ENCODE data around the gene LIMK2. TPM values are rescaled to one million over a fixed set of nuclear protein-coding genes. Genes with fewer than 3 reads are reported as not detected.
"Not testable (repeated sequence)": the region's sequence is repeated elsewhere in the genome, so short reads cannot be mapped to it uniquely, and the experiment has no call there.

Gene LIMK2
- total RNA-seq, 1 donor from 2014 or later: 61.2 TPM

DNA sequence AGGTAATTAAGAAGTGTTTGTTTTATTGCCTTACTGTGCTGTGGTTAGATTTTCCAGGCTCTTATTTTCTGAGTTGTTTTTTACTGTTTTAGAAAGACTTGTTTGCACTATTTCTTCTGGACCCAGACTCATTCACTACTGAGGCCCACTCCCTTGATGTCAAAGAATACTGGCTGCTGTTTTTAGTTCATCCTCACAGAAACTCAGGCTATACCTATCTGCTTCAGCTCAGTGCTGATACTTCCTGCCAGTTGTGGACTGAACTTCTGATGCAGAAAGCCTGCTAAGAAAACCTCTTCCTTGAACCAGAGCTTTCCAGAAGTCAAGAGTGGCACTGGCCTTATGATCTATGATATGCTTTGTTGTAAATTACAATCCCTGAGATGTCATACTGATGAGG lies 96.1 kb downstream of the LIMK2 start:
- no peaks in the 10 kb centered on the region for H3K36me3 ChIP-seq
- H3K9me3 ChIP-seq: no peaks in the 10 kb centered on the region
- DNase-seq (no peak), ATAC-seq (no peak)
- no peaks in the 10 kb centered on the region for H3K27me3 ChIP-seq (ENCODE audit: low read depth)
- no peak overlapping the region for H3K4me3 ChIP-seq
- TF ChIP-seq, protein P1, sequence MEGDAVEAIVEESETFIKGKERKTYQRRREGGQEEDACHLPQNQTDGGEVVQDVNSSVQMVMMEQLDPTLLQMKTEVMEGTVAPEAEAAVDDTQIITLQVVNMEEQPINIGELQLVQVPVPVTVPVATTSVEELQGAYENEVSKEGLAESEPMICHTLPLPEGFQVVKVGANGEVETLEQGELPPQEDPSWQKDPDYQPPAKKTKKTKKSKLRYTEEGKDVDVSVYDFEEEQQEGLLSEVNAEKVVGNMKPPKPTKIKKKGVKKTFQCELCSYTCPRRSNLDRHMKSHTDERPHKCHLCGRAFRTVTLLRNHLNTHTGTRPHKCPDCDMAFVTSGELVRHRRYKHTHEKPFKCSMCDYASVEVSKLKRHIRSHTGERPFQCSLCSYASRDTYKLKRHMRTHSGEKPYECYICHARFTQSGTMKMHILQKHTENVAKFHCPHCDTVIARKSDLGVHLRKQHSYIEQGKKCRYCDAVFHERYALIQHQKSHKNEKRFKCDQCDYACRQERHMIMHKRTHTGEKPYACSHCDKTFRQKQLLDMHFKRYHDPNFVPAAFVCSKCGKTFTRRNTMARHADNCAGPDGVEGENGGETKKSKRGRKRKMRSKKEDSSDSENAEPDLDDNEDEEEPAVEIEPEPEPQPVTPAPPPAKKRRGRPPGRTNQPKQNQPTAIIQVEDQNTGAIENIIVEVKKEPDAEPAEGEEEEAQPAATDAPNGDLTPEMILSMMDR (IDR thresholded peaks at IDR 0.05): no peak
- H3K4me1 ChIP-seq: peaks cover 4% of the 10 kb centered on the region
- H3K27ac ChIP-seq: no peak overlapping the region
- intact Hi-C loops (cut with DNase I): no loop called here

DNA sequence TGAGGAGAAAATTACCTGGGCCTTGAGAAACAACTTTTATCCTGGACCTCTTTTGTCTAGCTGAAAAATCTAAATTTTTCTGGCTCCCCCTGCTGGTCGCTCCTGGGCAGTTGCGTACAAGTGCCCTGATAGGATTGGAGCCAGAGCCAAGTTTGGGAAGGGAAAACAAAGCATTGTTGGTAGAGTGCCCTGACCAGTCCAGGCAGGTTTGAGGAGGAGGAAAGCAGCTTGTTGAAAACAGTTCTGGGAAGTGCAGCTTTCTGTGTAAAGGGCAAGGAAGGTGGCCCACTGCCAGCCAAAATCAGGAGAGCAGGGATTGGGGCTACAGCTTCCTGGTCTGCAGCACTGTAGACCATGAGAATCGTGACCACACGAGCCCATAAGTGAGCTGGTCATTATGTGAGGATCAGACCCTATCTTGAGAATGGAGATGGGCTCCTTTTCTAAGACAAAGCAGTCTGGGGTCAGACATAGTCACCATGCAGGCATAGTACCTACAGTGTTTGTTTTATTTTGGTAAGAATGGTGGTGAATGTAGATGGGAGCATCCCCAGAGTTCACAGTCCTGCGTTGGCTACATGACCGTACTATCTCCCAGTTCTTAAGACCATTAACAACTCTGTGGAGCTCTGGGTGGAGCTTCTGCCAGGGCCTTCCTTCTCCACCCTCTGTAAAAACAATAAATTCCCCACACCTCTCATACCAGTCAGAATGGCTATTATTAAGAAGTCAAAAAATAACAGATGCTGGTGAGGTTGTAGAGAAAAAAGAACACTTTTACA lies 101.5 kb downstream of the LIMK2 start:
- intact Hi-C loops (cut with DNase I): no loop called here
- DNase-seq (peak; percentile 89), ATAC-seq (peak; percentile 96 to 99)
- TF ChIP-seq, protein P1 (IDR thresholded peaks at IDR 0.05): peak; percentile 90
- H3K27ac ChIP-seq: peak overlapping the region; percentile 74
- H3K4me3 ChIP-seq: no peak overlapping the region
- H3K36me3 ChIP-seq: no peaks in the 10 kb centered on the region
- H3K4me1 ChIP-seq: peaks cover 13% of the 10 kb centered on the region
- H3K9me3 ChIP-seq: peaks cover 4% of the 10 kb centered on the region
- H3K27me3 ChIP-seq (ENCODE audit: low read depth): no peaks in the 10 kb centered on the region

DNA sequence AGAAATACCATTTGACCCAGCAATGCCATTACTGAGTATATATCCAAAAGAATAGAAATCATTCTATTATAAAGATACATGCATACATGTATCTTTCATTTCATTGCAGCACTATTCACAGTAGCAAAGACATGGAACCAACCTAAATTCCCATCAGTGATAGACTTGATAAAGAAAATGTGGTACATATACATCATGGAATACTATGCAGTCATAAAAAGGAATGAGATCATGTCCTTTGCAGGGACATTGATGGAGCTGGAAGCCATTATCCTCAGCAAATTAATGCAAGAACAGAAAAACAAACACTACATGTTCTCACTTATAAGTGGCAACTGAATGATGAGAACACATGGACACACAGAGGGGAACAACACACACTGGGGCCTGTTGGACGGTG lies 102.1 kb downstream of the LIMK2 start:
- H3K27me3 ChIP-seq (ENCODE audit: low read depth); H3K36me3 ChIP-seq; intact Hi-C loops (cut with DNase I); H3K27ac ChIP-seq; DNase-seq; ATAC-seq; H3K9me3 ChIP-seq; H3K4me3 ChIP-seq: not testable (repeated sequence)
- H3K4me1 ChIP-seq: peaks cover 13% of the 10 kb centered on the region

DNA sequence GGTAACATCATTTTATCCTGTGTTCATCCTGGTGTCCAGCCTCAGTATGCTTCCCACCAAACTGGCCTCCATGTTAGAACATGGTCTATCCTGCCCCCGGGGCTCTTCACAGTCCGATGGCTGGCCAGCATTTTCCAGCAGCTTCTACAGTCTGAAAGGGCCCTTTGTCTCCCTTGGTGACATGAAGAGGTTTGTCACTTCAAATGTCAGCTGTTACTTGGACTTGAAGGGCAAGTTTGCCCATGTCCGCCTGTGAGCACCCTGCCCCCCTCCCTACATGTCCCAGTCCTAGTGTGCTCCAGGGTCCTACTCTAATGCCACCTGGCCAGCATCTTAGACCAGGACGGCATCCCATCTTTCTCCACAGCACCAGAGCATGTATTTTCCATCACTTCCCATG lies 109.3 kb downstream of the LIMK2 start:
- H3K4me1 ChIP-seq: peaks cover 10% of the 10 kb centered on the region
- DNase-seq (no peak), ATAC-seq (peak; percentile 34 to 62)
- H3K9me3 ChIP-seq: no peaks in the 10 kb centered on the region
- intact Hi-C loops (cut with DNase I): no loop called here
- no peak overlapping the region for H3K4me3 ChIP-seq
- H3K27ac ChIP-seq: no peak overlapping the region
- TF ChIP-seq, protein P1 (IDR thresholded peaks at IDR 0.05): no peak
- no peaks in the 10 kb centered on the region for H3K27me3 ChIP-seq (ENCODE audit: low read depth)
- peaks cover 21% of the 10 kb centered on the region for H3K36me3 ChIP-seq

DNA sequence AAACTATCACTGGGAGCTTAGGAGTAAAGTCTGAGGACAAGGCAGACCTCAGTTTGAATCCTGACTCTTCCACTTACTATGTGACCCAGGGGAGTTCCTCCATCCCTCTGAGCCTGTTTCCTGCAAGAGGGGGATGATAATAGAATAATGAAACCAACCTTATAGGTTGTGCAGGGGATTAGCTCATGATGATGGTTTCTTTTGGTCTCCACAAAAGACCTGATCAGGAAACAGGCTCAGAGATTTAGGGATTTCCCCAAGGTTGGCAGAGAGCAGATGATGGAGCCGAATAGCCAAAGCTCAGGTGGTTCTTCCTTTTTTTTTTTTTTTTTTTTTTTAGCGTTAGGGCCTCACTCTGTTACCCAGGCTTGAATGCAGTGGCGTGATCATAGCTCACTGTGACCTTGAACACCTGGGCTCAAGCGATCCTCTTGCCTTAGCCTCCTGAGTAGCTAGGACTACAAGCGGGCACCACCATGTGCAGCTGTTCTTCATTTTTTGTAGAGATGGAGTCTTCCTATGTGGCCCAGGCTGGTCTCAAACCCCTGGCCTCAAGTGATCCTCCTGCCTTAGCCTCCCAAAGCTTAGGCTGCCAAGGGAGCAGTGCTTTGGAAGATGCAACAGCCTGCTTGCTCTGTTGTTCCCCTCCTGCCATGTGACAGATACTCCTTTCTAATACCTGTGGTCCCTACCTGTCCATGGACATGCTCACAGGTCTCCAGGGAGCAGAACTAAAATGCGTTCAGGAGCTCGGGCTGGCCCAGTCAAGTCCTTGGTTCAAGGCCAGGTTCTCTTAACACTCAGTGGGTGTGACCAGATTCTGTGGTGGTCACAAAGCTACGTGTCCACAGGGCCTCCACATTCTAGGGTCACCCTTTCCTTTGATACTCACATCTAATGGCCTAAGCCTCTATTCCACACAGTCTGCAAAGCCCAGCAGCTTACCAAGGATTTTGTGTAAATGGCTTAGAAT lies 111.8 kb downstream of the LIMK2 start:
- DNase-seq (no peak), ATAC-seq (no peak)
- Histone ChIP-seq H3K4me3 (no peak overlapping the region), H3K27ac (no peak overlapping the region), H3K27me3 (ENCODE audit: low read depth) (no peaks in the 10 kb centered on the region), H3K4me1 (peaks cover 10% of the 10 kb centered on the region), H3K36me3 (peaks cover 45% of the 10 kb centered on the region), H3K9me3 (no peaks in the 10 kb centered on the region)
- intact Hi-C loops (cut with DNase I): no loop called here
- TF ChIP-seq, protein P1 (IDR thresholded peaks at IDR 0.05): no peak

Data from lower lobe of right lung (tissue), 2 donors.